PFSK-1 (cell line): ENCODE results near the gene MYO5B.

ENCODE experiments used
- FOXP2 ChIP-seq: optimal IDR thresholded peaks from 2 replicates; pipeline ENCODE3; 2011; ENCODE audit warnings: borderline replicate concordance, control low read depth, inconsistent platforms; ENCODE audit not compliant: insufficient read depth; ENCODE audit errors: extremely low read length, extremely low read depth
- POLR2AphosphoS5 ChIP-seq: IDR thresholded peaks from 2 replicates; pipeline ENCODE4 v1.6.1; 2012; ENCODE audit warnings: low read depth, mild to moderate bottlenecking, control low read depth, low read length, moderate library complexity
- REST ChIP-seq, 2 experiments: IDR thresholded peaks; 2 replicates each; pipeline versions ENCODE4 v1.6.1 to v1.8.0; 2011 to 2012; ENCODE audit warnings: low read depth in 2 of 2, low read length in 2 of 2, control low read depth in 1 of 2, inconsistent platforms in 1 of 2, mild to moderate bottlenecking in 1 of 2, moderate library complexity in 1 of 2; ENCODE audit not compliant: insufficient read depth in 1 of 2
- SIN3A ChIP-seq: IDR thresholded peaks from 2 replicates; pipeline ENCODE4 v1.6.1; 2012; ENCODE audit warnings: mild to moderate bottlenecking, low read length, moderate library complexity, borderline replicate concordance; ENCODE audit not compliant: insufficient read depth
- TAF1 ChIP-seq: IDR thresholded peaks from 2 replicates; pipeline ENCODE4 v1.6.1; 2012; ENCODE audit warnings: low read length, control low read depth, borderline replicate concordance; ENCODE audit not compliant: insufficient read depth

The MYO5B gene

GRCh38 chr18:49804096-49804495, 390.9 kb downstream of the MYO5B start:
- TF ChIP-seq FOXP2, result no peak
- no peak for TF ChIP-seq SIN3A
- TF ChIP-seq TAF1, result no peak
- no peak for TF ChIP-seq POLR2AphosphoS5
- TF ChIP-seq REST (IDR thresholded peaks at IDR 0.05; ENCODE audit: insufficient read depth in 1 of 2, low read depth in 2 of 2, low read length in 2 of 2), result no peak

GRCh38 chr18:49802623-49803022, 392.3 kb downstream of the MYO5B start:
- TF ChIP-seq FOXP2 (no peak), TAF1 (no peak), POLR2AphosphoS5 (no peak), SIN3A (no peak)

- no peak for TF ChIP-seq SIN3A
- no peak for TF ChIP-seq POLR2AphosphoS5
- TF ChIP-seq REST (IDR thresholded peaks at IDR 0.05; ENCODE audit: insufficient read depth in 1 of 2, low read depth in 2 of 2, low read length in 2 of 2), result no peak
- TF ChIP-seq TAF1, result no peak
- TF ChIP-seq FOXP2, result no peak
Observed at GRCh38 chr18:49798001-49798400, 396.9 kb downstream of the MYO5B start.

DNA sequence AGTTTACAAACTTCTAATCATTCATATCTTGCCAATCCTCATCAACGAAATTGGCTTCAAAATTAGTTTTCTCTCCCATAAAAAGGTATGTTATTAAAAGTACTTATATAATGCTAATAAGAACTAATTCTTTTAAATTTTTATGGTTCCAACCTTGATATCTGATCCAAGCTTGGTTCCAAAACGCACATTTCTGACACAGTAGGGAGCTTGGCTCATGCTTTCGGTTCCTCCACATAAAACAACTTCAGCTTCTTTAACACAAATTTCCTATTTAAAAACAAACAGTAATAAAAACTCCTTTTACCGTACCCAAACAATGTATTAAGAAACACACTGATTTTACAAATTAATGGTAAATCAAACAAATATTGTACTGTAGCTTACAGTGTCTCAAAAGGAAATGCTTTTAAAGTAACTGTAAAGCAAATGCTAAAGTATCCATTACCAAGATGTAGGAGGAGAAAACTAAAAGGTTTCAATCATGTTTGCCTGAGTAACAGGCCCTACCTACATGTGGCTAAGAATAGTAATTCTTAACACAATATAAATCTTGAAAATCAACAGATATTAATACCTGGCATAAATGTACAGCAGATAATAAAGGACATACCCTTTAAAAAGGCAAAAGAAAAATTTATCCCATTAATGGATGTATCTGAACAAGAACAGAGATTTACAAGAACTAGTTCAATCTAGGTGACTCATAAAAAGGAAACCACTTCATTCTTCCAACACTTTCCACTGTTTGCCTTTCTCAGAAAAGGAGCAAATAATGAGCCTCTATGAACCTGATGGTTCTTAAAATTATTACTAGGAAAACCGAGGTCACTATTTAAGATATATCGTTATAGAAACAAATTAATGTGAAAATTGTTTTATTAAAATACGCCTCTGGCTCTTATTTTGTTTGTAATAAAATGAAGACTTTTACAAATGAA, 399.1 kb downstream of the MYO5B start:
- TF ChIP-seq REST (IDR thresholded peaks at IDR 0.05; ENCODE audit: insufficient read depth in 1 of 2, low read depth in 2 of 2, low read length in 2 of 2) (no peak), TAF1 (no peak), POLR2AphosphoS5 (no peak), FOXP2 (no peak), SIN3A (no peak)

- no peak for TF ChIP-seq POLR2AphosphoS5
- TF ChIP-seq TAF1, result no peak
- TF ChIP-seq FOXP2, result no peak
- TF ChIP-seq SIN3A, result no peak
- no peak for TF ChIP-seq REST (IDR thresholded peaks at IDR 0.05; ENCODE audit: insufficient read depth in 1 of 2, low read depth in 2 of 2, low read length in 2 of 2)
Observed at GRCh38 chr18:49794743-49795142, 400.2 kb downstream of the MYO5B start.
